RPMI8226 (cell line): Measurements from ENCODE around the gene PRICKLE3.
"Not testable (repeated sequence)": the region's sequence is repeated elsewhere in the genome, so short reads cannot be mapped to it uniquely, and the experiment has no call there.

ENCODE experiments used
- DNase-seq: peaks from one replicate; pipeline ENCODE4 v3.0.0-alpha.2; 2015

Gene PRICKLE3

DNA sequence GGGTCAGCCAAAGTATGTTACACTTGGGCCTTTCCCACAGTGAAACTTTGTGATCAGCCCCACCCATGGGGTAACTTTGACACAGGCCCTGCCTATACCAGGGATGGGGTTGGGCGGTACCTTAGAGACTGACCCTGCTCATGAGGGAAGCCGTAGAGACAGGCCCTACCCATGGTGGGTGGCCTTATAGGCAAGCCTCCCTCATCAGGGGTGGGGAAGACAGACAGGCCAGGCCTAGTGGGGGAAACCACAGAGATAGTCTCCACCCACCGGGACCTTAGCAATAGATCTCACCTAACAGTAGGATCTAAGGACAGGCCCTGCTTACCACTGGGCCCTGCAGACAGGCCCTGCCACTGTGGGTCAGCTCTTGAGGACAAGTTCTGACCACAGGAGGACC is 7.6 kb downstream of the PRICKLE3 start:
- no peak for DNase-seq

DNA sequence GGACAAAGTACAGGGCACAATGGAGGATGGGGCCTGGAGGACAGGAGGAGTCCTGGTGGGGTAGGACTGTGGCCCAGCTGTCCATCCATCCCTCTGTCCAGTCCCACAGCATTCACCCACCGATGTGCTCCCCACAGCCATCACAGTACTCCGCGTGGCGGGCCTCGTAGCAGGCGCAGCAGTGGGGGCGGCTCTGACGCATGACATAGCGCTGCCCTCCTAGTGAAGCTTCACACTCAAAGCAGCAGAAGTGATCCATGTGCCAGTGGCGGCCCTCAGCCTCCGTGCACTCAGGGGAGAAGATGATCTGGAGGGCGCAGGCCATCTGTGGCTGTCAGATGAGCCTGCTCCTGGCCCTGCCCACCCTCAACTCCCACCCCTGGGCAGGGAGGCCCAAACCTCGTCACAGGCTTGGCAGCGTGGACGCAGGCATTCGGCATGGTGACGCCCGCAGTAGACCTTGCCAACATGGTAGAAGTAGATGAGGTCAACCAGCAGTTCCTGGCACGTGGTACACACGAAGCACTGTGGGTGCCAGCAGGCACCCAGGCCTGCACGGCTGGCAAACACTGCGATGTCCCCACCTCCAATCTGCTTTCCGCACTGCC is 8.2 kb downstream of the PRICKLE3 start:
- no peak for DNase-seq

GRCh38 chrX:49177338-49177833 is 8.8 kb downstream of the PRICKLE3 start:
- peak; percentile 33 for DNase-seq

- no peak for DNase-seq
These were observed 9.5 kb downstream of the PRICKLE3 start for GRCh38 chrX:49176421-49177326.

- DNase-seq, result no peak
These were observed 10.5 kb downstream of the PRICKLE3 start for GRCh38 chrX:49175435-49176274.

DNA sequence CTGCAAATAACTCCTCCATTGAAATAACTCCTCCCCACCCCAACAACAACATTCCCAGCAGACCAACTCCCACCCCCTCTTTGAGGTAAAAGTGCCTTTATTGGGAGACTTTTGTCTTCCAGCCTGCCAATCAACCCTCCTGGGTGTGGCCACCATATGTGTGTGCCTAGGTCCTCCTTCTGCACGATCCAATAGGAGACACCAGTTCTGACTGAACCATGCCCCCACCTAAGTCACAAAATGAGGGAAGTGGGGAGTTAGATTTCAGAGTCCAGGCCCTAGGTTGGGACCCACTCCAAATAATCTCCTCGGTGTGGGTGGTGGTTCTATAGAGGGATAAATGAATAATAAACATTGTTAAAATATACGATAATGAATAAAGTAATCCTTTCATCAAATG is 11.4 kb downstream of the PRICKLE3 start:
- DNase-seq, result no peak

- not testable (repeated sequence) for DNase-seq
These were observed 12.6 kb downstream of the PRICKLE3 start for GRCh38 chrX:49173544-49173943.

DNA sequence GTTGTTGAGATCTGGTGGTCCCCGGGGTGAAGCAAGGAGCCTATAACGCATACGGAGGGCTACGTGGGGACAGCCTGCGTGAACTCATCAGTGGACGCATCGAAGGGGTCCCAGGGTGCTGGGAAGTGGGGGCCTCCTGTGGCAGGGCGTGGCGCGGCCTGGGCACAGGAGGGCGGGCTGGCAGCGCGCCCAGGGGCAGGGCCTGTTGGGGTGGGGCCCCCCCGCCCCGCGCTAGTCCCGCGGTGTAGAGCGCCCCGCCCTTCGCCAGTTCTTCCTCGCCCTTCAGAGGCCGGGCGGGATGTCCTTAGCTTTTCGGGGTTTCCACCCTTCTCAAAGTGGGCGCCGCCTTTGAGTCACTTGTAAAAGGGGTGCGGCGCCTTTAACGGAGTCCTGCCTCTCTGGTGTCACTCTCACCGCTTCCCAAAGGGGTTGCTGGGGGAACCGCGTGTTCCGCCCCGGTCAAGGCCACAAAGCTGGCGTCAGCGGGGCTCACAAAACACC is 13.8 kb downstream of the PRICKLE3 start:
- peak; percentile 90 for DNase-seq

DNA sequence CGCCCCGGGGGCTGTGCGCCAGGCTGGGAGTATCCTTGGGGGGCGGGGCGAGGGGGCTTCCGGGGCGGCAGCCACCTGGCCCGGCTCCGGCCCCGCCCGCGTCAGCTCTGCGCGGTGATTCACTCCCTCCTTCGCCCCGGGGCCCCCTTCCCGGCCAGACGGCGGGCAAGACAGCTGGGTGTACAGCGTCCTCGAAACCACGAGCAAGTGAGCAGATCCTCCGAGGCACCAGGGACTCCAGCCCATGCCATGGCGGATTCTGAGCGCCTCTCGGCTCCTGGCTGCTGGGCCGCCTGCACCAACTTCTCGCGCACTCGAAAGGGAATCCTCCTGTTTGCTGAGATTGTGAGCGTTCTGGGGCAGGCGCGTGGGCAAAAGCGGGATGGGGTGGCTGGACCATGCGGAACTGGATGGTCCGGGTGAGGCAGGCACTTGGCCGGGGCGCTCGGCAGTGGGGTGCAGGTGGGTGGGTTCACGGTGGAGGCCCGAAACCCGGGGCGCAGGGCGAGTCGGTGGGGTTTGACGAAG is 14.4 kb downstream of the PRICKLE3 start, which contains the start of gene PLP2:
PLP2 (plus strand) TSS at position 147 of the 528 bp plus-strand sequence; CDS start at position 250, 103 bp downstream.
- peak; percentile 81 for DNase-seq

GRCh38 chrX:49167740-49168108 is 18.4 kb downstream of the PRICKLE3 start:
- no peak for DNase-seq

DNA sequence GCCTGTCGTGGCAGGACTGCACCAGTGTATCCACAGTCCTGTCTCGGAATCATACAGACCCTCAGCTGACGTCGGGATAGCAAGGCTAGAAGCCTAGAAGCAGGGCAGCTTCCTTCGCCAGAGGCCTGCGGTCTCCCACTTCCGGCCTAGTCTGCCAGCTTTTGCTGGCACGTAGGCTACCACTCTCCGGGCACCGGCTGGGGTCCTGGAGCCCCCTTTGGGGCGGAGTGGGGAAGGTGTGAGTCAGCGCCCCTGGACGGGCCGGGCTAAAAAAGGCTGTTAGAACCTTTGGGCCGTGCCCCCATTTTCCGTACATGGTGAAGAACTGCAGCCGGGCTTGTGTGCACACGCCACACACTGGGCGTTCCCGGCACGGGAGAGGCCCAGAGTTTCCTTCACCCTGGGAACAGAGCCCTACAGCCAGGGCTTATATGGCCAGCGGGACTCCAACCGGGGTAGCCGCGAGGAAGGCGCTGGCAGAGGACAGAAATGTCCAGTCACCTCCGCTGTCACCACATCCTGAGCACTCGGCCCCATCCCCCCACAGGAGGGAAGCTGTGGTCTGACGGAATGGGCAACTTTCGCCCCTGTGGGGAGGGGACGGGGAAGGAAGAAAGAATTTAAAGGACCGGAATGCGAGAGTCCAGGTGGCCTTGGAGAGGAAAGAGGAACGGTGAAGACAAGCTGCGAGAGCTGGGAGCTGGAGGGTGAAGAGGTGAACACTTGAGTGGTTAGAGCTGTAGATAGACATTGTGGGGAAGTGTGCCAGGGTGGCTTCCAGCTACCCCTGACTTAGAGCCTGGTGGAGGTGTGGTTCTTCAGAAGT is 19.0 kb downstream of the PRICKLE3 start:
- DNase-seq, result peak; percentile 90

- peak; percentile 91 for DNase-seq
These were observed 20.0 kb downstream of the PRICKLE3 start for GRCh38 chrX:49165901-49166881.

DNA sequence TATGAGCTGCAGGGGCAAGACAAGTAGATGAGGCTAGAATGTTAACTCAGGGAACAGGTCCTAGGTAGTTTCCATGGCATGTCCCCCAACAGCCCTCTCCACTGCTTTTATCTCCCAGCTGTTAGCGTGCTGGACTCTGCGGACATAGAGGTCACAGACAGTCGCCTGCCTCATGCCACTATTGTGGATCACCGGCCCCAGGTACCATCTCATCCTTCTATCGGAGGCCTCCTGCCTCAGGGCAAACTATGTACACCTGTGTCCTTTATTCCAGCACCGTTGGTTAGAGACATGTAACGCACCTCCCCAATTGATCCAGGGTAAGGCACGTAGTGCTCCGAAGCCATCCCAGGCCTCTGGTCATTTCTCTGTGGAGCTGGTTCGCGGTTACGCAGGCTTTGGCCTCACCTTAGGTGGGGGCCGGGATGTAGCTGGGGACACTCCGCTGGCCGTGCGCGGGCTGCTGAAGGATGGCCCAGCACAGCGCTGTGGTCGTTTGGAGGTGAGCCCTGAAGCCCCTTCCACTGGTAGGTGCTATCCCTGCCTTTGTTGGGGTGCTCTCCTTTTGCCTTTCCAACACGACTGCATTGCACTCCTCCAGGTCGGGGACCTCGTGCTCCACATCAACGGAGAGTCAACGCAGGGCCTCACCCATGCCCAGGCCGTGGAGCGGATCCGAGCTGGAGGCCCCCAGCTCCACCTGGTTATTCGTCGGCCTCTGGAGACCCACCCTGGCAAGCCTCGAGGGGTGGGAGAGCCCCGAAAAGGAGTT is 21.4 kb downstream of the PRICKLE3 start:
- DNase-seq, result no peak

DNA sequence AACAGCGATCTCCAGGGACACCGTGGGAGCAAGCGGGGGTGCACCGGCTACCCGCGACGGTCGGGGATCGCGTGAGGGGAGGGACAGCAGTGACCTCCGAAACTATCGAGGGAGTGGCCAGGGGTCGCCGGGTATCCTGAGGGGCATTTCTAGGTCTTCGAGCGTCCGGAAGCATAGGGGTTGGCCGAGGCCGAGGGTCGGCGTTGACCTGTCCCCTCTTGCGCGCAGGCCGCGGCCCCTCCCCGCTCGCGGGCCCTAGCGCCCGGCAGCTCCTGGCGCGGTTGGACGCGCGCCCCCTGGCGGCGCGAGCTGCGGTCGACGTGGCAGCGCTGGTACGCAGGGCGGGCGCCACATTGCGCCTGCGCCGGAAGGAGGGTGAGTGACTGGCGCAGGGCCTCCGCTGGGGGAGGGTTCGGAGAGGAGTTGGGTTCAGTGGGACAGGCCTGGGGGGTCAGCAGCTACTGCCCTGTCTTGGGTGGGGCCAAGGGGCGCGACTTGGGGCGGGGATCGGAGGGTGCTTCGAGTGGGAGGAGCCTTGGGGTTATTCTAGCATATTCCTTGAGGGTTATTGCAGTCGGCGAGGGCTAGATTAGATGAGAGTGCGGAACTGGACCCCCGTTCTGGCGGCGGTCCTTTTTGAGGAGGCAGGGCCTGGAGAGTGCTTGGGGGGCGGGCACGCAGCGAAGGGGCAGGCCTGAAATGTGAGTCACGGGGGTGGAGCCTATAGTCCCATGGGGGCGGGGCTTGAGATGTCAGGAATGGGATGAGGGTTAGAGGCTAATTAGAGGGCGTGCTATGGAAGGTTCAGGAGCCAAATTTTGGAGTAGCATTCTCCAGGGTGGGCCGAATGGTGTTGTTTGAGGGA is 22.4 kb downstream of the PRICKLE3 start:
- peak; percentile 89 for DNase-seq

DNA sequence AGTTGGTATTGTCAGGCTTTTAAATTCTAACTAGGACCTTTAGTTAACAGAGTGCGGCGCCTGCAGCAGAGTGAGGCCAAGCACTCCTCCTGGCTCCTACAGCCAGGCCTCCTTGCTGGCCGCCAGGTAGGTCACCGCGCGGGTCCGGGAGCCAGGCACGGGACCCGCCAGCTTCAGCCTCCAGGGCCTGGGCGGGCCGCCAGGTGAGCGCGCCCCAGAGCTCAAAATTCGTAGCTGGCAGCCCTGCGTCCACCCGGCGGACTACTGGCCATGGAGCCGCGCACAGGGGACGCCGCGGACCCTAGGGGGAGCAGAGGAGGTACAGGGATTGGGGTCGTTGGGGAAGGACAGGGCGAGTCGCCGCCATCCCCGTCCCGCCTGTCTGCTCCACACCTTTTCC is 23.6 kb downstream of the PRICKLE3 start, which contains the start of gene MAGIX:
MAGIX (plus strand) TSS at position 139 of the 400 bp plus-strand sequence; CDS start at position 271, 132 bp downstream.
- no peak for DNase-seq

GRCh38 chrX:49161632-49162031 is 24.5 kb downstream of the PRICKLE3 start:
- DNase-seq, result no peak

- DNase-seq, result no peak
These were observed 25.3 kb downstream of the PRICKLE3 start for GRCh38 chrX:49160908-49161307.

- no peak for DNase-seq
These were observed 29.0 kb downstream of the PRICKLE3 start for GRCh38 chrX:49157194-49157593.
